Astrocyte (in vitro differentiated cells and primary cell): ENCODE data around the gene CCDC116.
A peak's percentile ranks its signal among the peaks of the same experiment; 100 is the strongest.

Source experiments
- EZH2 ChIP-seq: IDR thresholded peaks from 2 replicates; pipeline ENCODE4 v1.6.1; 2012; ENCODE audit warnings: mild to moderate bottlenecking, low read length, inconsistent platforms; ENCODE audit not compliant: insufficient read depth
- TF ChIP-seq, protein P1 (sequence below): IDR thresholded peaks from 2 replicates; pipeline ENCODE4 v1.5.1; 2011; ENCODE audit warnings: low read depth, mild to moderate bottlenecking, inconsistent platforms, low read length, moderate library complexity; ENCODE audit not compliant: insufficient read depth

DNA sequence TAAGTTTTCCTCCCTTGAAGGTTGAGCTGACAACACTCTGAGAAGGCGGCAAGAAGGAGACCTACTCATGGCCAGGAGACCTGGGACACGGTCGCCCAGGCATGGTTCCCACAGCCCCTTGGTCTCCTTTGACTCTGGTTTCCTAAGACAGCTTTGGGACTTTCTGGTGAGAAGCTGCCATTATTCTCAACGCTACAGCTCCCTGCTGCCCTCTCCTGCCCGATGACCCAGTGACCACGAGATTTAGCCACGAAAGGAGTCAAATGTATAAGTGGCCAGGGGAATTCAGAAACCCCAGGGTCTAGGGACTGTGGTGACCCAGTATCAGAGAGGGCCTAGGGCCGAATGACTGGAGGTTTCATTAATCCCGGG, 8.8 kb downstream of the CCDC116 start:
- TF ChIP-seq, protein P1, sequence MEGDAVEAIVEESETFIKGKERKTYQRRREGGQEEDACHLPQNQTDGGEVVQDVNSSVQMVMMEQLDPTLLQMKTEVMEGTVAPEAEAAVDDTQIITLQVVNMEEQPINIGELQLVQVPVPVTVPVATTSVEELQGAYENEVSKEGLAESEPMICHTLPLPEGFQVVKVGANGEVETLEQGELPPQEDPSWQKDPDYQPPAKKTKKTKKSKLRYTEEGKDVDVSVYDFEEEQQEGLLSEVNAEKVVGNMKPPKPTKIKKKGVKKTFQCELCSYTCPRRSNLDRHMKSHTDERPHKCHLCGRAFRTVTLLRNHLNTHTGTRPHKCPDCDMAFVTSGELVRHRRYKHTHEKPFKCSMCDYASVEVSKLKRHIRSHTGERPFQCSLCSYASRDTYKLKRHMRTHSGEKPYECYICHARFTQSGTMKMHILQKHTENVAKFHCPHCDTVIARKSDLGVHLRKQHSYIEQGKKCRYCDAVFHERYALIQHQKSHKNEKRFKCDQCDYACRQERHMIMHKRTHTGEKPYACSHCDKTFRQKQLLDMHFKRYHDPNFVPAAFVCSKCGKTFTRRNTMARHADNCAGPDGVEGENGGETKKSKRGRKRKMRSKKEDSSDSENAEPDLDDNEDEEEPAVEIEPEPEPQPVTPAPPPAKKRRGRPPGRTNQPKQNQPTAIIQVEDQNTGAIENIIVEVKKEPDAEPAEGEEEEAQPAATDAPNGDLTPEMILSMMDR, result peak; percentile 31
- TF ChIP-seq EZH2, result no peak
